DND-41 (cell line): Measurements from ENCODE around the gene LGALS7B.

ENCODE experiments used
- EZH2 ChIP-seq: IDR thresholded peaks from 3 replicates; pipeline ENCODE4 v1.6.1; 2012; ENCODE audit warnings: borderline replicate concordance, low read depth, mild to moderate bottlenecking, moderate library complexity, low read length, inconsistent platforms; ENCODE audit not compliant: severe bottlenecking
- TF ChIP-seq, protein P1 (sequence below): IDR thresholded peaks from 2 replicates; pipeline ENCODE4 v1.5.1; 2012; ENCODE audit warnings: borderline replicate concordance, low read length, moderate library complexity, mild to moderate bottlenecking; ENCODE audit not compliant: poor library complexity, severe bottlenecking; ENCODE audit errors: extremely low read depth

DNA sequence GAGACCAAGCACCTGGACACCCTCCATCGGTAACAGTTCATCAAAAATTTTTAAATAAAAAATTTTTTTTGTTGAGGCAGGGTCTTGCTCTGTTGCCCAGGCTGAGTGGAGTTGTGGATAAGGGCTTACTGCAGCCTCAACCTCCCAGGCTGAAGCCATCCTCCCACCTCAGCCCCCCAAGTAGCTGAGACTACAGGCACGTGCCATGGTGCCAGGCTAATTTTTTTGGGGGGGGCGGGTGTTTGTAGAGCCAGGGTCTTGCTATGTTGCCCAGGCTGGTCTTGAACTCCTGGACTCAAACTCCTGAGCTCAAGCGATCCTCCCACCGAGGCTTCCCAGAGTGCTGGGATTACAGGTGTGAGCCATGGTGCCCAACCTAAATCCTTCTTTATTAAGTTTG, 4.7 kb downstream of the LGALS7B start:
- TF ChIP-seq, protein P1, sequence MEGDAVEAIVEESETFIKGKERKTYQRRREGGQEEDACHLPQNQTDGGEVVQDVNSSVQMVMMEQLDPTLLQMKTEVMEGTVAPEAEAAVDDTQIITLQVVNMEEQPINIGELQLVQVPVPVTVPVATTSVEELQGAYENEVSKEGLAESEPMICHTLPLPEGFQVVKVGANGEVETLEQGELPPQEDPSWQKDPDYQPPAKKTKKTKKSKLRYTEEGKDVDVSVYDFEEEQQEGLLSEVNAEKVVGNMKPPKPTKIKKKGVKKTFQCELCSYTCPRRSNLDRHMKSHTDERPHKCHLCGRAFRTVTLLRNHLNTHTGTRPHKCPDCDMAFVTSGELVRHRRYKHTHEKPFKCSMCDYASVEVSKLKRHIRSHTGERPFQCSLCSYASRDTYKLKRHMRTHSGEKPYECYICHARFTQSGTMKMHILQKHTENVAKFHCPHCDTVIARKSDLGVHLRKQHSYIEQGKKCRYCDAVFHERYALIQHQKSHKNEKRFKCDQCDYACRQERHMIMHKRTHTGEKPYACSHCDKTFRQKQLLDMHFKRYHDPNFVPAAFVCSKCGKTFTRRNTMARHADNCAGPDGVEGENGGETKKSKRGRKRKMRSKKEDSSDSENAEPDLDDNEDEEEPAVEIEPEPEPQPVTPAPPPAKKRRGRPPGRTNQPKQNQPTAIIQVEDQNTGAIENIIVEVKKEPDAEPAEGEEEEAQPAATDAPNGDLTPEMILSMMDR: no peak
- no peak for TF ChIP-seq EZH2
